GM12878 (cell line): ENCODE results near the gene ARVCF. TPM values are rescaled to one million over a fixed set of nuclear protein-coding genes. Genes with fewer than 3 reads are reported as not detected.

Source experiments
- CBX5 ChIP-seq: sonication (generic); IDR thresholded peaks from 2 replicates; pipeline ENCODE4 v1.6.1; 2016; ENCODE audit warnings: low read depth, moderate library complexity, mild to moderate bottlenecking, inconsistent platforms
- CHD2 ChIP-seq: IDR thresholded peaks from 2 replicates; pipeline ENCODE4 v1.6.1; 2011; ENCODE audit warnings: low read depth, low read length, improper control_type of control experiment, borderline replicate concordance
- HDGF ChIP-seq: fragments of 450-650 bp; IDR thresholded peaks from 2 replicates; pipeline ENCODE4 v1.6.1; 2016; ENCODE audit warnings: antibody characterized with exemption
- IRF4 ChIP-seq: IDR thresholded peaks from 2 replicates; pipeline ENCODE4 v1.6.1; 2011; ENCODE audit warnings: low read depth, low read length
- NFYB ChIP-seq: IDR thresholded peaks from 2 replicates; pipeline ENCODE4 v1.6.1; 2011; ENCODE audit warnings: low read depth, mild to moderate bottlenecking, low read length, improper control_type of control experiment, moderate library complexity; ENCODE audit not compliant: insufficient read depth
- RB1 ChIP-seq: fragments of 450-650 bp; formaldehyde crosslinking; IDR thresholded peaks from 2 replicates; pipeline ENCODE4 v1.6.1; 2017; ENCODE audit warnings: mild to moderate bottlenecking, borderline replicate concordance
- USF1 ChIP-seq: IDR thresholded peaks from 2 replicates; pipeline ENCODE4 v1.6.1; 2011; ENCODE audit warnings: borderline replicate concordance, low read depth, mild to moderate bottlenecking, moderate library complexity, mixed read lengths, low read length; ENCODE audit not compliant: insufficient read depth; ENCODE audit errors: extremely low read length
- polyA plus RNA-seq, 11 experiments: library from polyadenylated mRNA; depleted of rRNA in 4 of 11; unstranded in 6 of 11; stranded (reverse) in 5 of 11; fragments of >200 nt; fragmentation: Nextera tagmentation in 4 of 11; fragmentation: Illumina TruSeq in 1 of 11; extraction: Ambion mirVana in 4 of 11; extraction: Trizol in 1 of 11; gene quantifications; 1 replicate in 1 of 11; 2 replicates in 10 of 11; pipeline versions ENCODE4 v1.2.1 to v1.2.3, GENCODE V29; 2011 to 2016; ENCODE audit warnings: inconsistent platforms in 2 of 11, missing spikeins in 2 of 11, low read depth in 1 of 11
- total RNA-seq, 4 experiments: library from RNA; depleted of rRNA in 3 of 4; stranded (reverse); fragments of >200 nt in 3 of 4; fragmentation: Illumina TruSeq in 1 of 4; extraction: Trizol in 1 of 4; gene quantifications; 2 replicates each; pipeline versions ENCODE4 v1.2.1 to v1.2.3, GENCODE V29; 2013 to 2021
- TF ChIP-seq, protein P1 (sequence below): fragments of 450-650 bp; IDR thresholded peaks from 2 replicates; pipeline ENCODE4 v1.6.1; 2016; ENCODE audit warnings: mild to moderate bottlenecking, moderate library complexity, borderline replicate concordance

ARVCF gene
- total and polyA plus RNA-seq, 10 of the 15 experiments (the other 5 are each of a cell fraction or from before 2014, with no cell fraction given), result 0.13 to 1.9 (median 1.0) TPM; not detected in 2

- TF ChIP-seq, protein P1, sequence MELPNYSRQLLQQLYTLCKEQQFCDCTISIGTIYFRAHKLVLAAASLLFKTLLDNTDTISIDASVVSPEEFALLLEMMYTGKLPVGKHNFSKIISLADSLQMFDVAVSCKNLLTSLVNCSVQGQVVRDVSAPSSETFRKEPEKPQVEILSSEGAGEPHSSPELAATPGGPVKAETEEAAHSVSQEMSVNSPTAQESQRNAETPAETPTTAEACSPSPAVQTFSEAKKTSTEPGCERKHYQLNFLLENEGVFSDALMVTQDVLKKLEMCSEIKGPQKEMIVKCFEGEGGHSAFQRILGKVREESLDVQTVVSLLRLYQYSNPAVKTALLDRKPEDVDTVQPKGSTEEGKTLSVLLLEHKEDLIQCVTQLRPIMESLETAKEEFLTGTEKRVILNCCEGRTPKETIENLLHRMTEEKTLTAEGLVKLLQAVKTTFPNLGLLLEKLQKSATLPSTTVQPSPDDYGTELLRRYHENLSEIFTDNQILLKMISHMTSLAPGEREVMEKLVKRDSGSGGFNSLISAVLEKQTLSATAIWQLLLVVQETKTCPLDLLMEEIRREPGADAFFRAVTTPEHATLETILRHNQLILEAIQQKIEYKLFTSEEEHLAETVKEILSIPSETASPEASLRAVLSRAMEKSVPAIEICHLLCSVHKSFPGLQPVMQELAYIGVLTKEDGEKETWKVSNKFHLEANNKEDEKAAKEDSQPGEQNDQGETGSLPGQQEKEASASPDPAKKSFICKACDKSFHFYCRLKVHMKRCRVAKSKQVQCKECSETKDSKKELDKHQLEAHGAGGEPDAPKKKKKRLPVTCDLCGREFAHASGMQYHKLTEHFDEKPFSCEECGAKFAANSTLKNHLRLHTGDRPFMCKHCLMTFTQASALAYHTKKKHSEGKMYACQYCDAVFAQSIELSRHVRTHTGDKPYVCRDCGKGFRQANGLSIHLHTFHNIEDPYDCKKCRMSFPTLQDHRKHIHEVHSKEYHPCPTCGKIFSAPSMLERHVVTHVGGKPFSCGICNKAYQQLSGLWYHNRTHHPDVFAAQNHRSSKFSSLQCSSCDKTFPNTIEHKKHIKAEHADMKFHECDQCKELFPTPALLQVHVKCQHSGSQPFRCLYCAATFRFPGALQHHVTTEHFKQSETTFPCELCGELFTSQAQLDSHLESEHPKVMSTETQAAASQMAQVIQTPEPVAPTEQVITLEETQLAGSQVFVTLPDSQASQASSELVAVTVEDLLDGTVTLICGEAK, result no peak
- TF ChIP-seq CBX5, result no peak
- TF ChIP-seq RB1, result no peak
- TF ChIP-seq CHD2, result no peak
- TF ChIP-seq HDGF, result no peak
- no peak for TF ChIP-seq USF1
- TF ChIP-seq IRF4, result no peak
- no peak for TF ChIP-seq NFYB
Observed at GRCh38 chr22:20011123-20011992, 5.3 kb downstream of the ARVCF start (continued).
